Head of caudate nucleus (tissue), 42 donors: ENCODE data around the gene ZNF169.
"Not testable (repeated sequence)": the region's sequence is repeated elsewhere in the genome, so short reads cannot be mapped to it uniquely, and the experiment has no call there.

Source experiments
- DNase-seq, 42 donors: peaks; one replicate each; pipeline versions ENCODE4 v3.0.0 to v3.0.0-alpha.2; 2020 to 2021; ENCODE audit warnings: mixed read lengths in 7 of 42
- intact Hi-C: fragments of 100-400 bp; cut with DNase I; formaldehyde crosslinking; loops from one replicate; pipeline ENCODE4 v1.15.0; 2022

The ZNF169 gene

DNA sequence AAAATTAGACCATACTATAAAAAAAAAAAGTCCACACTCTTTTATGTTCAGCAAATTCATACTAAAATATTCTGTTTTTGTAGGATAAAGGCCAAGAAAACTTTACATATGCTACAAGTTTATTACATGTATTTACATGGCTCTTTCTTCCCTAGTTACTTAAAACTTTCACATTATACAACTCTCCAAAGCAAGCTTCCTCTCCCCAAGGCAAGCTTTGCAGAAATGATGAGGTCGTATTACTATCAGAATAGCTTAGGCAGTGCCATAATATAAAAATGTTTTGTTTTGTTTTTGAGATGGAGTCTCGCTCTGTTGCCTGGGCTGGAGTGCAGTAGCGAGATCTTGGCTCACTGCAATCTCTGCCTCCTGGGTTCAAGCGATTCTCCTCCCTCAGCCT is 77.3 kb downstream of the ZNF169 start:
- DNase-seq = not testable (repeated sequence)

DNA sequence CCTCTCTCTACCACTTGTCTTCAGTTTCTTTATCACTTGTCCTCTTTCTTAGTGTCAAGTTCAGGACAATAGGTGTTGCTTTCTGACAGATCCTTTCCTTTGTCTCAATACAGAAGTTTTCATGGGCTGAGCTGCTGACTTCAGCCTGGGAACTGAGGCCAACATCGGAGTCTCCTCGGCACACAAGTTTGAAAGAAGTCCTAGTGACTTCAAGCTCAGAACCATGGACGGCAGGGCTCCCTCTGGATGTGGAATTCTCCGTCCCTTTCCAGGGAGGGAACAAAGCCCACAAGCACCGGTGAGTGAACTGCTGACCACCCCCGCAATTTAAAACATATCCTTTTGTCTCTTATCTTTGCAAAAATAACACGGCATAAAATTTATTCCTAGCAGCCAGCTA is 79.6 kb downstream of the ZNF169 start:
- intact Hi-C loops, DNase-seq: not testable (repeated sequence)

More for the DNA sequence above, 77.3 kb downstream of the ZNF169 start:
- intact Hi-C loops = not testable (repeated sequence)

DNA sequence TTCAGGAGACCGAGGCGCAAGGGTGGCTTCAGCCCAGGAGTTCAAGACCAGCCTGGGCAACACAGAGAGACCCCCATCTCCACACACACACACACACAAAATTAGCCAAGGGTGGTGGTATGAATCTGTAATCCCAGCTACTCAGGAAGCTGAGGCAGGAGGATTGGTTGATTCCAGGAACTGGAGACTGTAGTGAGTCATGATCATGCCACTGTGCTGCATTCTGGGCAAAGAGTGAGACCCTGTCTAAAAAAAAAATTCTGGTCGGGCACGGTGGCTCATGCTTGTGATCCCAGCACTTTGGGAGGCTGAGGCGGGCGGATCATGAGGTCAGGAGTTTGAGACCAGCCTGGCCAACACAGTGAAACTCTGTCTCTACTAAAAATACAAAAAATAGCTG is 80.6 kb downstream of the ZNF169 start:
- not testable (repeated sequence) for DNase-seq

DNA sequence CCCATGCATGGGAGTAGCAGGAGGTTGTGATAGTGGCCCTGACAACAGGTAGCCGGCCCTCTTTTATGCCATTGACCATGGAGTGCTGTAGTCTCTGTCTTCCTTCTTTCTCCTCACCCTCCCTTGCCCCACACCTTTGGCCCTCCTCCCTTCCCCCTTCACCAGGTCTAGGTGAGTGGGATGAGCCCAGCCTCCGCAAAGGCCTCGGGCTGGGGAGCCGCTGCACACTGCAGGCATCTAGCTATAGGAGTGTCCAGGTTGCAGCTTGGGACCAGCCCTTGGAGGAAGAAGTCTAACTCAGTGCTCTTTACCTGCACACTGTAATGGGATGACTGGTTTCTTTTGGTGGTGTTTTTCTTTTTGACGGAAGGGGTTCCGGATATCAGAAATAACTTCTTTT is 81.7 kb downstream of the ZNF169 start:
- DNase-seq = not testable (repeated sequence)

More for the DNA sequence above, 80.6 kb downstream of the ZNF169 start:
- intact Hi-C loops = not testable (repeated sequence)

DNA sequence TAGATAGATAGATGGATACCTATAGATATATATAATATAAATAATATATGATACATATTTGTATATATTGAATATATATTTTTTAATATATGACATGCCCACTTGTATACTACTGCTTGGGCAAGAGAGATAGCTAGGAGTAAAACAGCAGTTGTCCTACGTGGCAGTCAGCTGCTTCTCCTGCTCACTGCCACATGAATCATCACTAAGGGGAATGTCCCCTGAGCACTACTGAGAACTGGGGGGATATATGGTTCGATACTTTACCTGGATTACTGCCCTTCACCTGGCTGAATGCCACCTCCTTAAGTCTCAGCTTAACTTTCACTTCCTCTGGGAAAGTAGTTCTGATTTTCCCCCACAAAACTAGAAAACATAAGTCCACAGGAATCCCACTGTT is 82.6 kb downstream of the ZNF169 start:
- intact Hi-C loops = not testable (repeated sequence)

More for the DNA sequence above, 81.7 kb downstream of the ZNF169 start:
- intact Hi-C loops = not testable (repeated sequence)

DNA sequence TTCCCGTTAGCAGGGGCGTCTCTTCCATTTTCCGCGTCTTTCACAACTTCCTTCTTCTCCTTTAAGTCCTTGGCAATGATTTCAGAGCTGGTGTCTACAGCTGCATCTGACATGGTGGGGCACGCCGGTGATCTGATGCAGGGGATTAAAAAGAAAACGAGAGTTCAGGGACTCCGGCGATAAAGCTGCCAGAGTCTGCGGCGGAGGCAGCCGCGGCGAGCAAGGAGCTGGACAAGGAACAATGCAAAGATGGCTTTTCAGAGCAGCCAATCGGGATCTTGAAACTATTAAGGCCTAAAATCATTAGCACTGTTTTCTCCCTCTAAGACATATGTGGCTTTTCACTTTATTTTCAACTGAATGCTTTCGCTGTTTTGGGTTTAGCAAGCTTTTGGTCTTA is 88.4 kb downstream of the ZNF169 start:
- intact Hi-C loops, DNase-seq: not testable (repeated sequence)

More for the DNA sequence above, 82.6 kb downstream of the ZNF169 start:
- not testable (repeated sequence) for DNase-seq

DNA sequence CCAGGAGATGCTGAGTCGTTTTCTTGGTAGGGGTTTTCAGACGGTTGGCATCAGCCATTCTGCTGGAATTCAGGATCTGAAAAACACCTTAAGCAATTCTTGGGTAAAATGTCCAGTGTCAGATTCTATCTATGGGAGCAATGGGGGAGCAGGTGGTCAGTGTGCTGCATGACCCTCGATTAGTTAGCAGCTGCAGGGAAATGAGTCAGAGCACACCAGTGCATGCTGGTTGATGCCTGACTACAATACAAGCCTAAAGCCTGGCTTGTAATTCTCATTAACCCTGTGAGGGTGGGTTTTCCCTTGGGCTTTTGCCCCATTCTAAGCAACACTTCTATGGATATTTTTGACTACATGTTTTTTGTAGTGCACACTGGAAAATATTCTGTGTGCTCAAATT is 89.7 kb downstream of the ZNF169 start:
- intact Hi-C loops, DNase-seq: not testable (repeated sequence)
